Activated CD4-positive, alpha-beta memory T cell treated with anti-CD3 and anti-CD28 coated beads, Interleukin-2, amount 10 ng/mL, durations not matched to agents 7 days and 5 days (primary cell): Measurements from ENCODE around the gene ACSL4. TPM values are rescaled to one million over a fixed set of nuclear protein-coding genes. Genes with fewer than 3 reads are reported as not detected.

Experiments used
- CTCF ChIA-PET: fragments of 350-600 bp; sonication (Branson Sonifier 250); formaldehyde crosslinking; loops from one replicate; lab custom pipeline; 2021; ENCODE audit warnings: antibody characterized with exemption, inconsistent platforms; lab: Charles Lee
- POLR2A ChIA-PET: fragments of 350-600 bp; sonication (Branson Sonifier 250); formaldehyde crosslinking; loops from one replicate; lab custom pipeline; 2021; ENCODE audit warnings: antibody characterized with exemption; lab: Charles Lee
- DNase-seq: peaks from one replicate; pipeline ENCODE4 v3.0.0-alpha.2; 2020
- H3K27ac Mint-ChIP-seq: one replicate; pipeline ENCODE4 v1.8.0; 2021; ENCODE audit warnings: mild to moderate bottlenecking, mixed read lengths
- H3K27me3 Mint-ChIP-seq: one replicate; pipeline ENCODE4 v1.8.0; 2021; ENCODE audit warnings: mixed read lengths
- H3K36me3 Mint-ChIP-seq: one replicate; pipeline ENCODE4 v1.8.0; 2021; ENCODE audit warnings: low read depth, mixed read lengths
- H3K4me1 Mint-ChIP-seq: one replicate; pipeline ENCODE4 v1.8.0; 2021; ENCODE audit warnings: mixed read lengths
- H3K4me3 Mint-ChIP-seq: one replicate; pipeline ENCODE4 v1.8.0; 2021; ENCODE audit warnings: mild to moderate bottlenecking, mixed read lengths
- H3K9me3 Mint-ChIP-seq: one replicate; pipeline ENCODE4 v1.8.0; 2021; ENCODE audit warnings: mixed read lengths
- total RNA-seq, 2 experiments: library from RNA; stranded (reverse); gene quantifications; one replicate each; pipeline ENCODE4 v1.2.3, GENCODE V29; 2021

ACSL4 gene
- total RNA-seq, 2 experiments from 2014 or later, result 62.1 to 64.9 TPM

GRCh38 chrX:109622270-109622669, 110.8 kb downstream of the ACSL4 start:
- no peak for DNase-seq
- H3K27me3 Mint-ChIP-seq, result no peaks in the 10 kb centered on the region
- H3K36me3 Mint-ChIP-seq, result no peaks in the 10 kb centered on the region
- ChIA-PET CTCF (no interaction called here), POLR2A (no interaction called here)
- H3K4me1 Mint-ChIP-seq, result no peaks in the 10 kb centered on the region
- H3K9me3 Mint-ChIP-seq, result no peaks in the 10 kb centered on the region
- H3K4me3 Mint-ChIP-seq, result no peak overlapping the region
- H3K27ac Mint-ChIP-seq, result no peak overlapping the region

GRCh38 chrX:109619771-109620170, 113.3 kb downstream of the ACSL4 start:
- no peaks in the 10 kb centered on the region for H3K4me1 Mint-ChIP-seq
- DNase-seq, result no peak
- POLR2A ChIA-PET, result no interaction called here
- no peak overlapping the region for H3K4me3 Mint-ChIP-seq
- no peaks in the 10 kb centered on the region for H3K27me3 Mint-ChIP-seq
- no peak overlapping the region for H3K27ac Mint-ChIP-seq
- H3K36me3 Mint-ChIP-seq, result no peaks in the 10 kb centered on the region
- CTCF ChIA-PET, result no interaction called here
- H3K9me3 Mint-ChIP-seq, result no peaks in the 10 kb centered on the region

- DNase-seq, result no peak
- CTCF ChIA-PET, result no interaction called here
- Mint-ChIP-seq H3K27ac (no peak overlapping the region), H3K27me3 (peaks cover 2% of the 10 kb centered on the region), H3K4me1 (no peaks in the 10 kb centered on the region), H3K36me3 (no peaks in the 10 kb centered on the region), H3K4me3 (no peak overlapping the region), H3K9me3 (no peaks in the 10 kb centered on the region)
- POLR2A ChIA-PET, result no interaction called here
Observed at GRCh38 chrX:109614951-109615350, 118.1 kb downstream of the ACSL4 start.

GRCh38 chrX:109601486-109601885, 131.6 kb downstream of the ACSL4 start:
- ChIA-PET CTCF (no interaction called here), POLR2A (no interaction called here)
- Mint-ChIP-seq H3K27me3 (peaks cover 37% of the 10 kb centered on the region), H3K4me1 (peaks cover 3% of the 10 kb centered on the region), H3K4me3 (no peak overlapping the region), H3K27ac (no peak overlapping the region), H3K9me3 (no peaks in the 10 kb centered on the region), H3K36me3 (no peaks in the 10 kb centered on the region)
- no peak for DNase-seq

- CTCF ChIA-PET, result no interaction called here
- Mint-ChIP-seq H3K27ac (no peak overlapping the region), H3K27me3 (peaks cover 31% of the 10 kb centered on the region), H3K4me3 (no peak overlapping the region), H3K36me3 (no peaks in the 10 kb centered on the region), H3K4me1 (peaks cover 3% of the 10 kb centered on the region), H3K9me3 (no peaks in the 10 kb centered on the region)
- POLR2A ChIA-PET, result no interaction called here
- DNase-seq, result no peak
Observed at GRCh38 chrX:109600237-109600651, 132.8 kb downstream of the ACSL4 start.

- Mint-ChIP-seq H3K36me3 (no peaks in the 10 kb centered on the region), H3K4me3 (no peak overlapping the region), H3K9me3 (no peaks in the 10 kb centered on the region), H3K27ac (no peak overlapping the region), H3K4me1 (peaks cover 1% of the 10 kb centered on the region), H3K27me3 (peaks cover 10% of the 10 kb centered on the region)
- ChIA-PET CTCF (no interaction called here), POLR2A (no interaction called here)
- DNase-seq, result no peak
Observed at GRCh38 chrX:109596015-109596414, 137.0 kb downstream of the ACSL4 start.

Other genes with a start within 250 kb of the ACSL4 start
- 10 to 100 TPM; 13.3 to 14.0 TPM for gene NXT2, start 196.4 kb downstream of the ACSL4 start, total RNA-seq
- under 1 TPM; 0.28 to 0.38 TPM for gene KCNE5, start 108.1 kb downstream of the ACSL4 start, total RNA-seq